ENCODE results near the gene OGG1.
"Not testable (repeated sequence)": the region's sequence is repeated elsewhere in the genome, so short reads cannot be mapped to it uniquely, and the experiment has no call there.

The OGG1 gene

GRCh38 chr3:9765865-9766264 lies 16.1 kb downstream of the OGG1 start:
- no peak for DNase-seq (ENCODE audit: low read depth in 2 of 2)

GRCh38 chr3:9767418-9767817 lies 17.7 kb downstream of the OGG1 start:
- no peak for DNase-seq (ENCODE audit: low read depth in 2 of 2)

- no peak for DNase-seq (ENCODE audit: low read depth in 2 of 2)
Measured at GRCh38 chr3:9768141-9768775, 18.5 kb downstream of the OGG1 start.

GRCh38 chr3:9769012-9769411 lies 19.3 kb downstream of the OGG1 start:
- DNase-seq (ENCODE audit: low read depth in 2 of 2): no peak

- peak in 1 of 2 donors; percentile 37 for DNase-seq (ENCODE audit: low read depth in 2 of 2)
Measured at GRCh38 chr3:9769426-9770275, 19.9 kb downstream of the OGG1 start, which contains the start of gene CAMK1. TSS of gene CAMK1 (minus strand) at chr3:9769947. CDS start at chr3:9767749, 2,198 bp downstream.

- DNase-seq (ENCODE audit: low read depth in 2 of 2): no peak
Measured at GRCh38 chr3:9770276-9770812, 20.6 kb downstream of the OGG1 start.

- DNase-seq (ENCODE audit: low read depth in 2 of 2): not testable (repeated sequence)
Measured at GRCh38 chr3:9771007-9771406, 21.3 kb downstream of the OGG1 start.

- no peak for DNase-seq (ENCODE audit: low read depth in 2 of 2)
Measured at GRCh38 chr3:9776896-9777693, 27.3 kb downstream of the OGG1 start.

- DNase-seq (ENCODE audit: low read depth in 2 of 2): no peak
Measured at GRCh38 chr3:9777694-9778021, 27.9 kb downstream of the OGG1 start.

- peak in 1 of 2 donors; percentile 49 for DNase-seq (ENCODE audit: low read depth in 2 of 2)
Measured at GRCh38 chr3:9778143-9779074, 28.7 kb downstream of the OGG1 start.

GRCh38 chr3:9779075-9779593 lies 29.4 kb downstream of the OGG1 start:
- no peak for DNase-seq (ENCODE audit: low read depth in 2 of 2)

- DNase-seq (ENCODE audit: low read depth in 2 of 2): no peak
Measured at GRCh38 chr3:9779721-9780457, 30.1 kb downstream of the OGG1 start.

- DNase-seq (ENCODE audit: low read depth in 2 of 2): no peak
Measured at GRCh38 chr3:9780458-9780812, 30.7 kb downstream of the OGG1 start.

GRCh38 chr3:9780910-9781309 lies 31.2 kb downstream of the OGG1 start:
- no peak for DNase-seq (ENCODE audit: low read depth in 2 of 2)

- DNase-seq (ENCODE audit: low read depth in 2 of 2): no peak
Measured at GRCh38 chr3:9781551-9781950, 31.8 kb downstream of the OGG1 start.

- DNase-seq (ENCODE audit: low read depth in 2 of 2): no peak
Measured at GRCh38 chr3:9781978-9782603, 32.3 kb downstream of the OGG1 start.

- no peak for DNase-seq (ENCODE audit: low read depth in 2 of 2)
Measured at GRCh38 chr3:9782770-9783169, 33.0 kb downstream of the OGG1 start.

- no peak for DNase-seq (ENCODE audit: low read depth in 2 of 2)
Measured at GRCh38 chr3:9783954-9784353, 34.2 kb downstream of the OGG1 start.

GRCh38 chr3:9784965-9785364 lies 35.2 kb downstream of the OGG1 start:
- no peak for DNase-seq (ENCODE audit: low read depth in 2 of 2)

- DNase-seq (ENCODE audit: low read depth in 2 of 2): no peak
Measured at GRCh38 chr3:9785602-9786001, 35.9 kb downstream of the OGG1 start.
